Lower leg skin (tissue), 3 donors: ENCODE measurements around the gene LAIR1.

Experiments
- POLR2A ChIP-seq, 2 donors: fragments of 450-650 bp; IDR thresholded peaks; one replicate each; pipeline ENCODE4 v1.6.1; 2016 to 2017; ENCODE audit warnings: antibody characterized with exemption in 2 of 2, mild to moderate bottlenecking in 1 of 2, moderate library complexity in 1 of 2
- TF ChIP-seq, protein P1 (sequence below), 3 donors: fragments of 450-650 bp; IDR thresholded peaks; one replicate each; pipeline ENCODE4 v1.5.1; 2016; ENCODE audit warnings: antibody characterized with exemption in 3 of 3, mild to moderate bottlenecking in 3 of 3, moderate library complexity in 2 of 3

DNA sequence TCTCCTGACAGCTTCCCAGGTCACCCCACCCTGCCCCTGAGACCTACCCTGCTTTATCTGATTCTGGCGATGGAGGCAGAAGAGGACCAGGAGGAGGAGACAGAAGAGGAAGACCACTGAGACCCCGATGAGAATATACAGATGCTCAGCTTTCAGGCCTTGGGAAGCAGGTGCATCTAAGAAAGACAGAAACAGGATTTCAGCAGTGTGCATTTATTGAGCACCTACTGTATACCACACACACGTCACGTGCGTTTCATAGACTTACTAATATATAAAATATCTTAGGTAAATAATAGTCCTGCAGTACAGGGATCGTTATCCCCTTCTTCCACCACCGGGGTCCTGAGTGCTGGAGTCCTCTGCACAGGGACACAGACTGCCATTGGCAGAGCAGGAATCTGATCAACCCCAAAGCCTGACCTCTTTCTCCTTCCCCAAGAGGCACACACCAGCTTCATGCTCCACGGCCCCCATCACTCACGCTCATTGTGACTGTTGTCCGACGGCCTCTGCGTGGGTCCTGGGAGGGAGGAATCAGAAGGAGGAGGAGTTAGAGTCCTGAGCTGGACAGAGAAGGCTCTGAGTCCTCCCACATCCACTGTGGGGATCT lies 8.2 kb downstream of the LAIR1 start:
- TF ChIP-seq POLR2A (IDR thresholded peaks at IDR 0.05) = no peak
- TF ChIP-seq, protein P1, sequence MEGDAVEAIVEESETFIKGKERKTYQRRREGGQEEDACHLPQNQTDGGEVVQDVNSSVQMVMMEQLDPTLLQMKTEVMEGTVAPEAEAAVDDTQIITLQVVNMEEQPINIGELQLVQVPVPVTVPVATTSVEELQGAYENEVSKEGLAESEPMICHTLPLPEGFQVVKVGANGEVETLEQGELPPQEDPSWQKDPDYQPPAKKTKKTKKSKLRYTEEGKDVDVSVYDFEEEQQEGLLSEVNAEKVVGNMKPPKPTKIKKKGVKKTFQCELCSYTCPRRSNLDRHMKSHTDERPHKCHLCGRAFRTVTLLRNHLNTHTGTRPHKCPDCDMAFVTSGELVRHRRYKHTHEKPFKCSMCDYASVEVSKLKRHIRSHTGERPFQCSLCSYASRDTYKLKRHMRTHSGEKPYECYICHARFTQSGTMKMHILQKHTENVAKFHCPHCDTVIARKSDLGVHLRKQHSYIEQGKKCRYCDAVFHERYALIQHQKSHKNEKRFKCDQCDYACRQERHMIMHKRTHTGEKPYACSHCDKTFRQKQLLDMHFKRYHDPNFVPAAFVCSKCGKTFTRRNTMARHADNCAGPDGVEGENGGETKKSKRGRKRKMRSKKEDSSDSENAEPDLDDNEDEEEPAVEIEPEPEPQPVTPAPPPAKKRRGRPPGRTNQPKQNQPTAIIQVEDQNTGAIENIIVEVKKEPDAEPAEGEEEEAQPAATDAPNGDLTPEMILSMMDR (IDR thresholded peaks at IDR 0.05) = no peak
